Loucy (cell line): Measurements from ENCODE around the gene DNAJB8.

Source experiments
- H2AFZ ChIP-seq: fragments of 200-600 bp; sonication (generic); 2 replicates; pipeline ENCODE4 v1.6.0; 2016; ENCODE audit warnings: antibody characterized with exemption, mild to moderate bottlenecking, low read length, moderate library complexity
- H3F3A ChIP-seq: fragments of 200-600 bp; 2 replicates; pipeline ENCODE4 v1.6.0; 2016; ENCODE audit warnings: antibody characterized with exemption, low read depth, mild to moderate bottlenecking
- H3K27me3 ChIP-seq: fragments of 200-600 bp; sonication (generic); 2 replicates; pipeline ENCODE4 v1.6.1; 2014; ENCODE audit warnings: low read length, mild to moderate bottlenecking; ENCODE audit not compliant: insufficient read depth, poor library complexity, severe bottlenecking
- H3K36me3 ChIP-seq: fragments of 200-600 bp; sonication (generic); 2 replicates; pipeline ENCODE4 v1.6.1; 2016; ENCODE audit warnings: low read length; ENCODE audit not compliant: insufficient read depth
- H3K4me1 ChIP-seq: fragments of 200-600 bp; sonication (generic); 2 replicates; pipeline ENCODE4 v1.5.1; 2014; ENCODE audit warnings: low read length, mild to moderate bottlenecking; ENCODE audit not compliant: insufficient read depth, poor library complexity, severe bottlenecking
- H3K4me2 ChIP-seq: fragments of 200-600 bp; sonication (generic); 2 replicates; pipeline ENCODE4 v1.6.0; 2014; ENCODE audit warnings: antibody characterized with exemption, low read length, low read depth, mild to moderate bottlenecking; ENCODE audit not compliant: poor library complexity, severe bottlenecking
- H3K4me3 ChIP-seq: fragments of 200-600 bp; sonication (generic); 2 replicates; pipeline ENCODE4 v1.5.1; 2014; ENCODE audit warnings: low read length, mild to moderate bottlenecking, mixed read lengths; ENCODE audit not compliant: poor library complexity, severe bottlenecking
- H3K79me2 ChIP-seq: fragments of 200-600 bp; sonication (generic); 2 replicates; pipeline ENCODE4 v1.6.1; 2014; ENCODE audit warnings: low read length; ENCODE audit not compliant: insufficient read depth
- H3K9ac ChIP-seq: fragments of 200-600 bp; sonication (generic); 2 replicates; pipeline ENCODE4 v1.6.0; 2014; ENCODE audit warnings: mild to moderate bottlenecking, low read depth, low read length, moderate library complexity; ENCODE audit not compliant: poor library complexity, severe bottlenecking
- H3K9me2 ChIP-seq: fragments of 200-600 bp; sonication (generic); replicated peaks from 2 replicates; pipeline ENCODE4 v1.6.1; 2016; ENCODE audit warnings: low read depth, low read length, mixed read lengths
- H3K9me3 ChIP-seq: fragments of 200-600 bp; sonication (generic); 2 replicates; pipeline ENCODE4 v1.6.1; 2014; ENCODE audit warnings: mild to moderate bottlenecking, antibody characterized with exemption, low read length, low read depth; ENCODE audit not compliant: insufficient read depth
- H4K20me1 ChIP-seq: fragments of 200-600 bp; sonication (generic); 2 replicates; pipeline ENCODE4 v1.6.0; 2014; ENCODE audit warnings: antibody characterized with exemption, low read length, mild to moderate bottlenecking; ENCODE audit not compliant: insufficient read depth, poor library complexity, severe bottlenecking
- CTCF ChIP-seq: fragments of 200-600 bp; sonication (generic); conservative IDR thresholded peaks from 2 replicates; pipeline ENCODE4 v1.5.1; 2014; ENCODE audit warnings: mild to moderate bottlenecking, antibody characterized with exemption, low read length
- EZH2phosphoT487 ChIP-seq: fragments of 200-600 bp; IDR thresholded peaks from 2 replicates; pipeline ENCODE4 v1.6.1; 2018; ENCODE audit warnings: antibody characterized with exemption, mild to moderate bottlenecking, moderate library complexity, borderline replicate concordance

Gene DNAJB8

GRCh38 chr3:128499724-128500275 lies 33.1 kb upstream of the DNAJB8 start:
- no peaks in the 10 kb centered on the region for H3K79me2 ChIP-seq
- H3K9me3 ChIP-seq, result no peaks in the 10 kb centered on the region
- H3K4me2 ChIP-seq, result no peak overlapping the region
- no peak for TF ChIP-seq CTCF
- H3K4me1 ChIP-seq, result peaks cover 10% of the 10 kb centered on the region
- no peaks in the 10 kb centered on the region for H3K9me2 ChIP-seq
- H3K36me3 ChIP-seq, result no peaks in the 10 kb centered on the region
- no peaks in the 10 kb centered on the region for H3K27me3 ChIP-seq
- no peak overlapping the region for H3K4me3 ChIP-seq
- no peaks in the 10 kb centered on the region for H3F3A ChIP-seq
- no peaks in the 10 kb centered on the region for H4K20me1 ChIP-seq
- H2AFZ ChIP-seq, result no peak overlapping the region
- H3K9ac ChIP-seq, result no peak overlapping the region

- TF ChIP-seq EZH2phosphoT487 (no peak), CTCF (no peak)
- Histone ChIP-seq H3K9ac (no peak overlapping the region), H3K9me2 (no peaks in the 10 kb centered on the region)
Measured at GRCh38 chr3:128498901-128499530, 32.3 kb upstream of the DNAJB8 start.

GRCh38 chr3:128498127-128498626 lies 31.5 kb upstream of the DNAJB8 start:
- Histone ChIP-seq H3K9me3 (no peaks in the 10 kb centered on the region), H3K36me3 (no peaks in the 10 kb centered on the region), H3K9ac (no peak overlapping the region), H3K79me2 (no peaks in the 10 kb centered on the region), H3K4me3 (peak overlapping the region; percentile 62), H3K4me1 (peaks cover 10% of the 10 kb centered on the region), H3K9me2 (no peaks in the 10 kb centered on the region), H3K27me3 (no peaks in the 10 kb centered on the region), H4K20me1 (no peaks in the 10 kb centered on the region), H2AFZ (peak overlapping the region; percentile 68), H3F3A (no peaks in the 10 kb centered on the region), H3K4me2 (peak overlapping the region; percentile 40)
- no peak for TF ChIP-seq EZH2phosphoT487
- no peak for TF ChIP-seq CTCF

More at GRCh38 chr3:128498901-128499530, 32.3 kb upstream of the DNAJB8 start:
- no peaks in the 10 kb centered on the region for H3F3A ChIP-seq
- no peaks in the 10 kb centered on the region for H3K79me2 ChIP-seq
- no peak overlapping the region for H3K4me3 ChIP-seq
- H3K36me3 ChIP-seq, result no peaks in the 10 kb centered on the region
- H3K27me3 ChIP-seq, result no peaks in the 10 kb centered on the region
- peaks cover 10% of the 10 kb centered on the region for H3K4me1 ChIP-seq
- no peaks in the 10 kb centered on the region for H4K20me1 ChIP-seq
- no peak overlapping the region for H2AFZ ChIP-seq
- H3K9me3 ChIP-seq, result no peaks in the 10 kb centered on the region
- H3K4me2 ChIP-seq, result no peak overlapping the region
